ENCODE results near the gene TRAFD1.

DNA sequence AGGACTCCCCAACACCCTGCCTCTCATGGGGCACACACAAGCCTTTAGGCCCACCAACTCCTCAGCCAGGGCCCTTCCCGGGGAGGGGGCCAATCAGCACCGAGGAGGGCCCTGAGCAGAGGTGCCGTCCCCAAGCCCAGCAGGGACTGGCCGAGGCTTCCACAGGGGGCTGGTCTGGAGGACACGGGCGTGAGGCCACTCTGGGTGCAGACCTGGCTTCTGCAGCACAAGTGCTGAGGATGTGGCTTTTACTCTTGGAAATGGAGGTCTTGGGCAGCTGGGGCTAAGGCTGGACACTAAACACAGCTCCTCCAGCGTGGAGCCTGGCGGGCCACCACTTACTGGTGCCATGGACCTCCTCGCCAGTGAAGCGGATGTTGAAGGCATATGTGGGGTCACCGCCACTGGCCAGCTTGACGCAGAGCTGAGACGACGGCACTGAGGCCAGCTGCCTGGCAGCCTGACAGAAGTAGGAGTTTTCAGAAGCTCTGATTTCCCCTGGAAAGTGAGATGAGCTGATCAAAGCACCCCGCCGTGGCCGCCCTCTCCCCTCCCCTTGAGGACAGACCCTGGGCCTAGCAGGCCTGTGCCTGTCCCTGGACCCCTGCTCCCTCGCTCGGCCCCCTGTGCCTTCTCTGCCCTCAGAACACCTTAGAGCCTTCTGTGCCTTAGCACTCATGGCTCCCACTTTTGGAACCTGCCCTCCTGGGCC, 44.0 kb downstream of the TRAFD1 start:
- TF ChIP-seq POLR2AphosphoS5 (IDR thresholded peaks at IDR 0.05; ENCODE audit: borderline replicate concordance, low read depth, low read length) (no peak), EZH2 (IDR thresholded peaks at IDR 0.05) (no peak), FOXP2 (optimal IDR thresholded peaks at IDR 0.05; ENCODE audit: control extremely low read depth, extremely low read length, insufficient read depth) (no peak)
